ENCODE data around the gene AHCYL2.

Gene AHCYL2

DNA sequence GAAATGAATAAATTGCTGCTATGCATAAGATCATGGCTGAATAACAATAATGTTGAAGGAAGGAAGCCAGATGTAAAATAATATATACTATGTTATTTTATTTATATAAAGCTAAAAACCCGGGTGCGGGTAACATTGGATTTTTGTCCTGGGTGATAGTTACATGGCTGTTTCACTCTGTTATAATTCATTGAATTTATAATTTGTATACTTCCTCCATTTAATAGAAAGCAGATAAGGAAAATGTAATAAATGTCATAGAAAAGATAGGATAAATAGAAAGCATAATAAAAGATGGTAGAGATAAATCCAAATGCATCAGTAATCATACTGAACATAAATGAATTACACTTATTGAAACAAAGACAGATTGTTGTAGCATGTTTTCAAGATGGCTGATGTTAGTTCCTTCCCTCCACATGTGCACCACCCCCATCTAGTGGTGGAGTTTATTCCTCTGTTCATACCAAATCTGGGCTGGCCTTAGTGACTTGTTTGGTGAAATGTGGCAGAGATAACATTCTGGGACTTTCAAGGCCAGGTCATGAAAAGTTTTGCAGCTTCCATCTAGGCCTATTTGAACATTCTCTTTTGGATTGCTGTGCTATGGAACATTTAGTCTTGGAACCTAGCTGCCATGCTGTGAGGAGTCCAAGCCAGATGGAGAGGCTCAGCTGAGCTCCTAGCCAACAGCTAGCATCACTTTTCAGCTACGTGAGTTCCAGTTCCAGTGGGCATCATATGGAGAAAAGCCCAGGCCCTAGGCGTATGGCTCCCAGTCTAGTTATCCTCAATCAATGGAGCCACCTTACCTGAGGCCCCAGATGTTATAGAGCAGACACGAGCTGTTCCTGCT is 46.9 kb downstream of the AHCYL2 start:
- peak; percentile 74 for DNase-seq (ENCODE audit: low read depth)
- TF ChIP-seq, protein P1, sequence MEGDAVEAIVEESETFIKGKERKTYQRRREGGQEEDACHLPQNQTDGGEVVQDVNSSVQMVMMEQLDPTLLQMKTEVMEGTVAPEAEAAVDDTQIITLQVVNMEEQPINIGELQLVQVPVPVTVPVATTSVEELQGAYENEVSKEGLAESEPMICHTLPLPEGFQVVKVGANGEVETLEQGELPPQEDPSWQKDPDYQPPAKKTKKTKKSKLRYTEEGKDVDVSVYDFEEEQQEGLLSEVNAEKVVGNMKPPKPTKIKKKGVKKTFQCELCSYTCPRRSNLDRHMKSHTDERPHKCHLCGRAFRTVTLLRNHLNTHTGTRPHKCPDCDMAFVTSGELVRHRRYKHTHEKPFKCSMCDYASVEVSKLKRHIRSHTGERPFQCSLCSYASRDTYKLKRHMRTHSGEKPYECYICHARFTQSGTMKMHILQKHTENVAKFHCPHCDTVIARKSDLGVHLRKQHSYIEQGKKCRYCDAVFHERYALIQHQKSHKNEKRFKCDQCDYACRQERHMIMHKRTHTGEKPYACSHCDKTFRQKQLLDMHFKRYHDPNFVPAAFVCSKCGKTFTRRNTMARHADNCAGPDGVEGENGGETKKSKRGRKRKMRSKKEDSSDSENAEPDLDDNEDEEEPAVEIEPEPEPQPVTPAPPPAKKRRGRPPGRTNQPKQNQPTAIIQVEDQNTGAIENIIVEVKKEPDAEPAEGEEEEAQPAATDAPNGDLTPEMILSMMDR (conservative IDR thresholded peaks at IDR 0.05; ENCODE audit: control insufficient read depth, insufficient read depth, low read depth, low read length), result peak; percentile 85
- no peak overlapping the region for H3K4me3 ChIP-seq (ENCODE audit: control insufficient read depth, low read depth, low read length)

DNA sequence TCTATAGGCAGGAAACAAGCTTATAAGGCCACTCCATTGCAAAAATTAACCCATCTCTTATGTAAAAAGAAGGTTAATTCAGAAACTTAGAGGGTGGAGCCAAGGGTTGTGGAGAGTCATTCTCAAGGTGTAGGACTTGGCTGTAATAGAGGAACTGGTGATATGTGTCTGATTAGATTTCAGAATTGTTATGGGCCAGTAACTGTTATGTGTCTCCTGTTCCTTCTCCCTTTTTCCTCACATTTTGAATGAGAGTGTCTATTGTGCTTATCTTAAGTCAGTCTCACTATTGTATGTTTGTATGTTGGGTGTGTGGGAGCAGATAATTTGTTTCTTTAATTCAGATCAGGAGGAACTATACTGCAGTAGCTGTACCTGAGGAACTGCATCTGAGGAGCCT is 49.1 kb downstream of the AHCYL2 start:
- TF ChIP-seq, protein P1 (conservative IDR thresholded peaks at IDR 0.05; ENCODE audit: control insufficient read depth, insufficient read depth, low read depth, low read length), result no peak
- DNase-seq (ENCODE audit: low read depth), result no peak
- H3K4me3 ChIP-seq (ENCODE audit: control insufficient read depth, low read depth, low read length), result no peak overlapping the region

DNA sequence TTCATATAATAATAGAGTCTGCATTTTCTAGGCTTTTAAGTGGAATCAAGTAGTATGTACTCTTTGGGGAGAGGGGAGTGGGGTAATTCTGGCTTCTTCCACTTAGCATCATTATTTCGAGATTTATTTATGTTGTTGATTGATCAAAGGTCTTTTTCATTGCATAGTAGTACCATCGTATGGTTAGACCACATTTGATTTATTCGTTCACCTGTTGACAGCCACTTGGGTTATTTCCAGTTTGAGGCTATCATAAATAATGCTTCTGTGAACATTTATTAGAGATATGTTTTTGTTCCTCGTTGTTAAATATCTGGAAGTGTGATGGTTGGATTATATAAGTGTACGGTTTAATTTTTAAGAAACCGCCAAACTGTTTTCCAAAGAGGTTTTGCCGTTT is 52.8 kb downstream of the AHCYL2 start:
- TF ChIP-seq, protein P1 (conservative IDR thresholded peaks at IDR 0.05; ENCODE audit: control insufficient read depth, insufficient read depth, low read depth, low read length), result no peak
- H3K4me3 ChIP-seq (ENCODE audit: control insufficient read depth, low read depth, low read length), result no peak overlapping the region
- no peak for DNase-seq (ENCODE audit: low read depth)

DNA sequence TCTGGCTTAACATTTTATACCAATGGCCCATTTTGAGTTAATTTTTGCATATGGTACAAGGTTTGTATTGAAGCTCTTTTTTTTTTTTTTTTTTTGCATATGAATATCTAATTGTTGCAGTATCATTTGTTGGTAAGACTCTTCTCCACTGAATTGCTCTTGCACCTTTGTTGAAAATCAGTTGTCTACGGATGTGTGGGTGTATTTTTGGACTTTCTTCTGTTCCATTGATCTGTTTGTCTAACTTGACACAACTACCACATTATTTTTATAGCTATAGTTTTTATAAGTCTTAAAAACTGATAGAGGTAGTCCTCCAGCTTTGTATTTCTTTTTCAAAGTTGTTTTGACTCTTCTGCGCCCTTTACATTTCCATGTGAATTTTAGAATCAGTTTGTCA is 53.9 kb downstream of the AHCYL2 start:
- TF ChIP-seq, protein P1 (conservative IDR thresholded peaks at IDR 0.05; ENCODE audit: control insufficient read depth, insufficient read depth, low read depth, low read length), result no peak
- no peak for DNase-seq (ENCODE audit: low read depth)

DNA sequence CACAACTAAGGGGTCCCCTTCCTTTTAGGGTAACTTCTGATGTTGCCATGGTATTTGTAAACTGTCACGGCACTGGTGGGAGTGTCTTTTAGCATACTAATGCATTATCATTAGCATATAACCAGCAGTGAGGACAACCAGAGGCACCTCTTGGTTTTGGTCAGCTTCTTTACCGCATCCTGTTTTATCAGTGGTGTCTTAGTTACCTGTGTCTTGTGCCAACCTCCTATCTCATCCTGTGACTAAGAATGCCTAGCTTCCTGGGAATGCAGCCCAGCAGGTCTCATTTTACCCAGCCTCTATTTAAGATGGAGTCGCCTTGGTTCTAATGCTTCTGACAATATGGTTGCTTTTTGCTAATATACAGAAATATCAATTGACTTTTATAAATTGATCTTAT is 54.9 kb downstream of the AHCYL2 start:
- DNase-seq (ENCODE audit: low read depth), result no peak

More for the DNA sequence above, 53.9 kb downstream of the AHCYL2 start:
- H3K4me3 ChIP-seq (ENCODE audit: control insufficient read depth, low read depth, low read length), result no peak overlapping the region

DNA sequence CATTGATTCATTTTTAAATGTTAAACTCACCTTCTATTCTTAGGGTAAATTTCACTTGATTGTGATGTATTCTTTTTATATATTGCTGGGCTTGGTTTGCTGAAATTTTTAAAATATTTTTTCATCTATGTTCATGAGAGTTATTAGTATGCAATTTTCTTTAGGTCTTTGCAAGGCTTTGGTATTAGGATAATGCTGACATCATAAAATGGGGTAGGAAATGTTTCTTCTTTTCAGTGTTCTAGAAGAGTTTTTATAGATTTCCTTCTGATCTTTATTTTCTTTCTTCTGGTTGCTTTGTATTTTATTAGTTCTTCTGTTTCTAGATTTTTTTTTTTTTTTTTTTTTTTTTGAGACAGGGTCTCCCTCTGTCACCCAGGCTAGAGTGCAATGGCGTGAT is 56.3 kb downstream of the AHCYL2 start:
- no peak overlapping the region for H3K4me3 ChIP-seq (ENCODE audit: control insufficient read depth, low read depth, low read length)
- DNase-seq (ENCODE audit: low read depth), result no peak
- TF ChIP-seq, protein P1 (conservative IDR thresholded peaks at IDR 0.05; ENCODE audit: control insufficient read depth, insufficient read depth, low read depth, low read length), result no peak

More for the DNA sequence above, 54.9 kb downstream of the AHCYL2 start:
- TF ChIP-seq, protein P1 (conservative IDR thresholded peaks at IDR 0.05; ENCODE audit: control insufficient read depth, insufficient read depth, low read depth, low read length), result no peak
- no peak overlapping the region for H3K4me3 ChIP-seq (ENCODE audit: control insufficient read depth, low read depth, low read length)
